ENCODE data around the gene GEMIN7. TPM values are rescaled to one million over a fixed set of nuclear protein-coding genes. Genes with fewer than 3 reads are reported as not detected.

GEMIN7 gene
- total RNA-seq (2022; extraction: Qiagen RNA extraction), result 91.8 to 109 TPM (median 95.5 TPM) in 5 replicates

GRCh38 chr19:45079063-45079910, at the start of gene GEMIN7:
GEMIN7 (plus strand) TSS chr19:45079260; CDS start chr19:45090115, 10,855 bp downstream.

GRCh38 chr19:45038931-45039893, 39.8 kb upstream of the GEMIN7 start, which contains the start of gene CLASRP:
CLASRP (plus strand) TSS chr19:45039045; CDS start chr19:45040213, 1,168 bp downstream.

GRCh38 chr19:45076029-45076850, 2.8 kb upstream of the GEMIN7 start, which contains the start of gene ZNF296:
ZNF296 (minus strand) TSS chr19:45076478; CDS start chr19:45076373, 105 bp downstream.

GRCh38 chr19:45092747-45093678, 14.0 kb downstream of the GEMIN7 start, which contains the start of gene PPP1R37:
PPP1R37 (plus strand) TSS chr19:45093179; CDS start chr19:45093326, 147 bp downstream.

Other genes starting within 250 kb of the GEMIN7 start
- gene NECTIN2, start 233.0 kb upstream of the GEMIN7 start, total RNA-seq (2022; extraction: Qiagen RNA extraction), result 71.2 to 83.6 TPM (median 79.1 TPM) in 5 replicates
- gene TOMM40, start 188.0 kb upstream of the GEMIN7 start, total RNA-seq (2022; extraction: Qiagen RNA extraction), result 182 to 258 TPM (median 243 TPM) in 5 replicates
- 10.6 to 22.1 TPM (median 14.8 TPM) in 5 replicates for gene APOE, start 173.5 kb upstream of the GEMIN7 start, total RNA-seq (2022; extraction: Qiagen RNA extraction)
- gene APOC1, start 164.7 kb upstream of the GEMIN7 start, total RNA-seq (2022; extraction: Qiagen RNA extraction), result 110 to 119 TPM (median 111 TPM) in 5 replicates
- not detected in 5 replicates for gene APOC4, start 137.0 kb upstream of the GEMIN7 start, total RNA-seq (2022; extraction: Qiagen RNA extraction)
- gene APOC2, start 133.2 kb upstream of the GEMIN7 start, total RNA-seq (2022; extraction: Qiagen RNA extraction), result not detected in 5 replicates
- 140 to 185 TPM (median 176 TPM) in 5 replicates for gene CLPTM1, start 123.9 kb upstream of the GEMIN7 start, total RNA-seq (2022; extraction: Qiagen RNA extraction)
- 23.1 to 46.1 TPM (median 39.5 TPM) in 5 replicates for gene RELB, start 77.8 kb upstream of the GEMIN7 start, total RNA-seq (2022; extraction: Qiagen RNA extraction)
- 45.4 to 71.7 TPM (median 67.2 TPM) in 5 replicates for gene CLASRP, start 40.2 kb upstream of the GEMIN7 start, total RNA-seq (2022; extraction: Qiagen RNA extraction)
- gene ZNF296, start 2.8 kb upstream of the GEMIN7 start, total RNA-seq (2022; extraction: Qiagen RNA extraction), result 12.1 to 21.4 TPM (median 18.9 TPM) in 5 replicates
- gene PPP1R37, start 13.9 kb downstream of the GEMIN7 start, total RNA-seq (2022; extraction: Qiagen RNA extraction), result 31.6 to 44.7 TPM (median 43.0 TPM) in 5 replicates
- gene NKPD1, start 81.7 kb downstream of the GEMIN7 start, total RNA-seq (2022; extraction: Qiagen RNA extraction), result 0.51 to 1.2 TPM (median 0.93 TPM) in 5 replicates
- 39.5 to 51.0 TPM (median 45.7 TPM) in 5 replicates for gene TRAPPC6A, start 99.0 kb downstream of the GEMIN7 start, total RNA-seq (2022; extraction: Qiagen RNA extraction)
- gene BLOC1S3, start 99.5 kb downstream of the GEMIN7 start, total RNA-seq (2022; extraction: Qiagen RNA extraction), result 27.5 to 36.7 TPM (median 32.6 TPM) in 5 replicates
- gene EXOC3L2, start 166.1 kb downstream of the GEMIN7 start, total RNA-seq (2022; extraction: Qiagen RNA extraction), result 1.3 to 2.5 TPM (median 2.3 TPM) in 5 replicates
- gene MARK4, start 172.0 kb downstream of the GEMIN7 start, total RNA-seq (2022; extraction: Qiagen RNA extraction), result 6.8 to 10.1 TPM (median 8.3 TPM) in 5 replicates
- gene CKM, start 243.6 kb downstream of the GEMIN7 start, total RNA-seq (2022; extraction: Qiagen RNA extraction), result 0.05 to 0.07 TPM (median 0.06 TPM) in 3 of 5 replicates, not detected in the others

Measured in A549 treated with AZD2906 at 1 μM for 4 hours (cell line).